GM19023 (cell line): ENCODE measurements around the gene NCL.
"Not testable (repeated sequence)": the region's sequence is repeated elsewhere in the genome, so short reads cannot be mapped to it uniquely, and the experiment has no call there.

ENCODE experiments used
- ATAC-seq: cut with Tn5 transposase; IDR thresholded peaks from one replicate; pipeline ENCODE4 v1.9.1; 2021; ENCODE audit warnings: mild to moderate bottlenecking, moderate library complexity; ENCODE audit not compliant: unreplicated experiment

The NCL gene

GRCh38 chr2:231407686-231408085 is 56.6 kb downstream of the NCL start:
- not testable (repeated sequence) for ATAC-seq

- ATAC-seq, result not testable (repeated sequence)
These were observed 58.5 kb downstream of the NCL start for GRCh38 chr2:231405601-231406367.

GRCh38 chr2:231404183-231404578 is 60.1 kb downstream of the NCL start:
- not testable (repeated sequence) for ATAC-seq
